Small intestine (tissue), 7 donors: ENCODE results near the gene ABHD17C. TPM values are rescaled to one million over a fixed set of nuclear protein-coding genes. Genes with fewer than 3 reads are reported as not detected.

Source experiments
- DNase-seq, 2 donors: peaks; one replicate each; pipeline versions ENCODE4 v3.0.0 to v3.0.0-alpha.2; 2013
- FAIRE-seq: peaks from 2 replicates; lab custom pipeline; 2012; peaks lifted over from hg19 to GRCh38; lab: Jason Lieb, UNC
- H3K27ac ChIP-seq, 3 donors: one replicate each; pipeline ENCODE4 v1.5.1; 2013; ENCODE audit warnings: low read length in 2 of 3, mild to moderate bottlenecking in 2 of 3, control low read depth in 1 of 3, inconsistent platforms in 1 of 3, low read depth in 1 of 3, moderate library complexity in 1 of 3
- H3K27me3 ChIP-seq, 3 donors: one replicate each; pipeline ENCODE4 v1.6.1; 2013; ENCODE audit warnings: low read length in 3 of 3, inconsistent platforms in 1 of 3; ENCODE audit not compliant: control insufficient read depth in 3 of 3, insufficient read depth in 3 of 3
- H3K36me3 ChIP-seq, 3 donors: one replicate each; pipeline ENCODE4 v1.6.1; 2013; ENCODE audit warnings: low read length in 3 of 3, inconsistent platforms in 1 of 3, low read depth in 1 of 3, mild to moderate bottlenecking in 1 of 3, moderate library complexity in 1 of 3; ENCODE audit not compliant: control insufficient read depth in 3 of 3, insufficient read depth in 2 of 3
- H3K4me1 ChIP-seq, 3 donors: one replicate each; pipeline ENCODE4 v1.6.1; 2013; ENCODE audit warnings: low read length in 2 of 3, inconsistent platforms in 1 of 3, low read depth in 1 of 3, mild to moderate bottlenecking in 1 of 3, moderate library complexity in 1 of 3; ENCODE audit not compliant: control insufficient read depth in 3 of 3, insufficient read depth in 2 of 3
- H3K4me3 ChIP-seq, 3 donors: one replicate each; pipeline ENCODE4 v1.5.1; 2013; ENCODE audit warnings: low read length in 3 of 3, control low read depth in 1 of 3, inconsistent platforms in 1 of 3, low read depth in 1 of 3, mild to moderate bottlenecking in 1 of 3, moderate library complexity in 1 of 3
- H3K9me3 ChIP-seq, 2 donors: one replicate each; pipeline ENCODE4 v1.6.1; 2013; ENCODE audit warnings: low read depth in 1 of 2, low read length in 1 of 2; ENCODE audit not compliant: control insufficient read depth in 2 of 2, insufficient read depth in 1 of 2
- WGBS, 3 donors: extraction: QIAGEN DNeasy Blood & Tissue Kit; methylation state at CpG; one replicate each; pipeline ENCODE4 v1.1.7; 2013; 5-methylcytosine and 5-hydroxymethylcytosine counted together
- polyA plus RNA-seq, 4 donors: library from polyadenylated mRNA; stranded (reverse) in 3 of 4; unstranded in 1 of 4; fragments of 200-250 nt in 3 of 4; fragments of 120-200 nt in 1 of 4; gene quantifications; one replicate each; pipeline versions ENCODE4 v1.2.1 to v1.2.3, GENCODE V29; 2013
- donor health status: healthy with polysubstance abuse.
- donor health status: control.
- donor health status: control.
- donor health status: Bipolar disorder and iron deficiency.
- donor health status: healthy.

The ABHD17C gene
- polyA plus RNA-seq, 4 donors: 27.6 to 70.0 (median 33.9) TPM

GRCh38 chr15:80804970-80805495, 109.9 kb downstream of the ABHD17C start:
- no peaks in the 10 kb centered on the region for H3K9me3 ChIP-seq
- 58 to 71% (median 68%) methylated on average over 10 of the region's 10 CpGs for WGBS, 3 donors
- no peaks in the 10 kb centered on the region for H3K4me1 ChIP-seq
- no peak overlapping the region for H3K27ac ChIP-seq
- no peak for FAIRE-seq
- H3K4me3 ChIP-seq: no peak overlapping the region
- no peak for DNase-seq
- H3K27me3 ChIP-seq: peaks cover 0 to 2% (median 0%) of the 10 kb centered on the region in 3 donors
- H3K36me3 ChIP-seq: no peaks in the 10 kb centered on the region

Other genes with a start within 250 kb of the ABHD17C start
- gene CEMIP, start 84.1 kb downstream of the ABHD17C start, polyA plus RNA-seq: 1 to 10 TPM in 1 of 4 donors, under 1 TPM in 3; 0.27 to 1.4 (median 0.93) TPM